ENCODE measurements around the gene ZNFX1.
A peak's percentile ranks its signal among the peaks of the same experiment; 100 is the strongest.

Gene ZNFX1

DNA sequence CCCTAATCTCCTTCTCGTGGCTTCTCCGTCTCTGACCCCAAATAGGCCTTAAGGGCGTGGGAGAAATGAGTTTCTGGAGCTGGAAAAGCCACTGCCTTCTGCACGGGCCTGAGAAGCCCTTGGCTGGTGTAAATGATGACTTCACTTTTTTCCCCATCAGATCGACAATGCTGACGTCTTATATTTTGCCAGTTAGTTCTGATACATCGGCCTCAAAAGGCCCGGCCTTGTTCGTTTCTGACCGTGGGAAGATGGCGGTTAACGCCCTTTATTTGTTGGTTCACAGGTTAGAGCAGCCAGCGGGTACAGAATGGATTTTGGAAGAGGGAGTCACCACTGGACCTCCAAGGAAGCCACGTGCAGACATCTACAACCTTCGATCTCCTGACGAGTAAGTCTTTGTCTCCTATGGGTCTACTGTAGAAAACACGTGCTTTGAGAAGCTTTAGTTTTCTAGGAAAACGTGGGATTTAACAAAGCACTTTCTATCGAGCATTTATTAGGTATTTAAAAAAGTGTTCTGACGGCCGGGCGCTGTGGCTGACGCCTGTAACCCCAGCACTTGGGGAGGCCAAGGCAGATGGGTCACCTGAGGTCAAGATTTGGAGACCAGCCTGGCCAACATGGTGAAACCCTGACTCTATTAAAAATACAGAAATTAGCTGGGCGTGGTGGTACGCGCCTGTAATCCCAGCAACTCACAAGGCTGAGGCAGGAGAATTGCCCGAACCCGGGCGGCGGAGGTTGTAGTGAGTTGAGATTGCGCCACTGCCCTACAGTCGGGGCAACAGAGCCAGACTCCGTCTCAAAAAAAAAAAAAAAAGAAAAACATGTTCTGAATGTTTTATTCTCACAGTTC, 1.2 kb upstream of the ZNFX1 start:
- DNase-seq (ENCODE audit: low read depth in 3 of 3), result peak in 1 of 3 experiments; percentile 41

DNA sequence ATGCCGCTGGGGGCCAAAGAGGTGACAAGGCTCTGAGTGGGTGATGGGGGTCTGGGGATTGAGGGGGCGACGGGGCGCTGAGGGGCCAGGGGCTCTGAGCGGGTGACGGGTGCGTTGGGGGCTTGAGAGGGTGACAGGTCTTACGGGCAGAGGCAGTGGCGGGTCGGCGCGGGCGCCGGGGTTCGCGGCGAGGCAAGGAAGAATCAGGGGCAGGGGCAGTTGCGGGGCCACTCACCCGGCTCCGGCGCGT, 146 bp downstream of the ZNFX1 start:
- no peak for DNase-seq (ENCODE audit: low read depth in 3 of 3)

DNA sequence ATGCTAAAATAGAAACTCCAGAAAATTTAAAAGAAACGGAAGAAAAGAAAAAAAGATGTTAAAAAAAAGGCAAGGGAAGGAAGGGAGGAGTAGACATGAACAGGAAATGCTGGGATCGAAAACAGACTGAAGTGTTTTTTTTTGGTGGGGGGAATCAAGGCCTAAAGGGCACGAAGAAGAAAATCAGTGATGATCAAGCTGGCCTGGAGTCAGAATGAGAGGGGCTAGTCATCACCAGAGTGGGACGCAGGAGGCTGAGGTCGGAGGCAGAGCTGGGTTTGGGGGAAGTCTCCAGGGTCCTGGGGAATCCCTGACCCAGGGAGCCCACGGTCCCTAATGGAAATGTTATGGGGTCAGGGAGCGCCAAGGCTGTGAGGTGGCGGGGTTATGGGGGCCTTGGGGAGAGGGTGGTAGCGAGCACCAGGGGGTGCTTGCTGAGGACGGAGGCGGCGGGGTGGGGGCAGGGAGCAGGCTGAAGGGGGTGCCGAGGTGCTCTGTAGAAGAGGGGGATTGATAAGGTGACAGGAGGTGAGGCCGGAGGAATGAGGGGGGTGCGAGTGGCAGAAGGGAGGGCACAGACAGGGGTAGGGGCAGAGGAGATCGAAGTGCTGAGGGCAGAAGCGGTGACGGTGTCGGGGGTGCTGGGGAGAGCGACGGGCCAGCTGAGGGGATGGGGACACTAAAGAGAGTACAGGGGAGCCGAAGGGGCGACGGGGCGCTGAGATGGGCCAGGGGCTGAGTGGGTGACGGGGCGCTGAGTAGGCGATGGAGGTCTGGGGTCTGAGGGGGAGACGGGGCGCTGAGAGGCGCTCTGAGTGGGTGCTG, 684 bp downstream of the ZNFX1 start:
- peak in 2 of 3 experiments; percentile 50 to 60 for DNase-seq (ENCODE audit: low read depth in 3 of 3)

DNA sequence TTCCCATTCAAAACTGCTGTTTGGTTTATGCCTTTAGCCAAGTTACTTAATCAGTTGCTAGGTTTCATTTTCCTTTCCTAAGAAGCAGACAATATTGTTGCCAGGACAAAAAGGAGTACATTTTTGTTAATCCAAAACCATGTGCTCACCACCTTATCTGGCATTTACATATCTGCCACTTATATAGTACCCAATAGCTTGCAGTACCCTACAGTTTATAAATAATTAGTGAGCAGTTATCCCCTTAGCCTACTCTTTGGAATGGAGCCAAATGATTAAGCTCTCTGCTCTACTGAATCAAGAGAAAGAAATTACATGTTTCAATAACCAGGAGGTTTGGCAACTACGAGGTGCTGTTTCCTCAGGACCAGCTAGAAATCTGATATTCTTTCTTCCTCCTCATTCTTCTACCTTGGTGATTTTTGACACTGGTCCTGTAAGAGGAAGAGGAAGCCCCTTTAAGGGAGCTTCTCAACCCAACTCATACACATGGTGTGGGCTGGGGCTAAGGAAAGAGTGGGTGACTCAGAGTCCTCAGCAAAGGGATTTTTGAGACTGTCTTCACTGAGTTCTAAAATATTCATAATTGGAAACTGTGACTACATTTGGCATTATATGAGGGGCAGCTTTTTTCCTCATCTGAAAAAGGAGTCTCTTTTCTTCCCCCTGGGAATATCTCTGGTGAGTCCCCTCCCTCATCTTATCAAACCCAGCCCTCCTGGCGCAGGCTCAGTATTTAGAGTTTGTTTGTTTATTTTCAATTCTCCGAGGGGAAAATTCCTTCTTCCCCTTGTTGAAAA, 1.5 kb downstream of the ZNFX1 start:
- peak in 2 of 3 experiments; percentile 54 to 58 for DNase-seq (ENCODE audit: low read depth in 3 of 3)

DNA sequence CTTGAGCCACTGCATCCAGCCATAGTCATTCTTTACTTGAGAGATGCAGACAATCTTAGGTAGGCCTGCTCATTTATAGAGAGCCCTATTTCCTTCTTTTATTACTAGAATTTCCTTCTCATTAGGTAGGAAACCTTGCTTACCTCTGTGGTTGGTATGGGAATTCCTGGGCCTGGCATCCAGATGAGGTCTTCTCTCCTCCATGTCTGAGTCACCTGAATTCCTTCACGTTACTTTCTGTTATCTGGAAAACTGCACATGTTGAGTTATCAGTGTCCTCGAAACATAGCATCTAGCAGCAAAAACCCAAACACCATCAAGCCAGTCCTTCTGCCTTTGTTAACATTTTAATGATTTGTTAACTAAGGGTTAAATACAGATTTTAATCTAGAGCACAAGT, 2.2 kb downstream of the ZNFX1 start:
- DNase-seq (ENCODE audit: low read depth in 3 of 3), result no peak

DNA sequence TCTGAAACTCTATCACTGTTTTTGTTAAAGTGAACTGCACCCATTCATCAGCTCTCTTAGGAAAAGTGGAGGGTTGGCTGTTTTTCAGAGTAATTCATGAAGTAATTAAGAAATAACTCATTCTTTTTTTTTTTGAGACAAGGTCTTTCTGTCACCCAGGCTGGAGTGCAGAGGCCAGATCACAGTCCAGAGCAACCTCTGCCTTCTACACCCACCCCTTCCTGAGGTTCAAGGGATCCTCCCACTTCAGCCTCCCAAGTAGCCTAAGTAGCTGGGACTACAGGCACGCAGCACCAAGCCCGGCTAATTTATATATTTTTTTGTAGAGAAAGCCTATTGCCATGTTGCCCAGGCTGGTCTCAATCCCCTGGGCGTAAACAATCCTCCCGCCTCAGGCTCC, 2.6 kb downstream of the ZNFX1 start:
- no peak for DNase-seq (ENCODE audit: low read depth in 3 of 3)

DNA sequence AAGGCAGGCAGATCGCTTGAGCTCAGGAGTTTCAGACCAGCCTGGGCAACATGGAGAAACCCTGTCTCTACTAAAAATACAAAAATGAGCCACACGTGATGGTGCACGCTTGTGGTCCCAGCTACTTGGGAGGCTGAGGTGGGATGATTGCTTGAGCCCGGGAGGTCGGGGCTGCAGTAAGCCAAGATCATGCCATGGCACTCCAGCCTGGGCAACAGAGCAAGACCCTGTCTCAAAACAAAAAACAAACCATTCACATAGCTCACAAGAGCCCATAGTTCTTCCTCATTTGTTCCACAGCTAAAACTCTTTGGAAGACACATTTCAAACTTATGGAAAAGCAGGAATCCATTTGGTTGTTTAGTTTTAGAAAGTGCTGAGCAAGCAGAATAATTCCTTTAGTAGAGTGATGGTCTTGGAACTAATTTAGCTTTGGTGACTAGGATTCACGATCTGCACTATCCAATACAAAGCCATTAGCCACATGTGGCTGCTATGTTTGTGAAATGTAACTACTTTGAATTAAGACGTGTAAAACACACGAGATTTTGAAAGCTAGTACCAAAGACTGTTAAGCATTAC, 4.1 kb downstream of the ZNFX1 start:
- no peak for DNase-seq (ENCODE audit: low read depth in 3 of 3)

DNA sequence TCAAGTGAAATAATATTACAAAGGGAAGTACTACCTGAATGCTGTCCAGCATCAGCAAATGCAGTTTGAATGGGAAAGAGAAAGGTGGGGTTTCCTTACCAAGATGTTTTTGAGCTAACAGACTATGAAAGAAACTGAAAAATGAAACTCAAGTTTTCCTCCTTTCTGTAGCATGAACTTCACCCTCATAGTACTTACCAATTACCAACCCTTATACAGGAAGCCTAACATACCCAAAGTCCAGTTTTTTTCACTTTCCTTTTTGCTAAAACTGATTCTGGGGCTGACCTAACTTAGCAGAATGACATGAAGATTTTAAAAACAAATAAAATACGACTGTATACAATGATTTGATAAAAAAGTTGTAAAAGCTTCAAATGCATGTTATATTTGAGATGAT, 5.2 kb downstream of the ZNFX1 start:
- no peak for DNase-seq (ENCODE audit: low read depth in 3 of 3)

DNA sequence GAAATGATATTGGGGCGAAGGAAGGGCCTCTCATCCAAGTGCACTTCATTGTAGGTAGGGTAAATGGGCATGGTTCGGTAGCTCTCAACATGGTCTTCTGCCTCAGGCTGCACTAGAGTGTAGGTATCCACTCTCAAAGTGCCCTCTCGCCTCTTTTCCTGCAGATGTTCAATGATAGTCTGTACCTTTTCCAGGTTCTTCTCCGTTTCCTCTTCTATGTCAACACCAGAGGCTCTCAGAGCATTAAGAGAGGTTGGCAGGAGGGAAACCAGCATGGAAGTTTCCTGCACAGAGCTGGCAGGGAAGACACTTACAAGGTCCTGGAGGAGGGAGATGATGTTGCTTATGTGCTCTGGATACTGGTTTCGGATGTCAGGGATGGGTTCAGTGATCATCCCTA, 7.1 kb downstream of the ZNFX1 start:
- no peak for DNase-seq (ENCODE audit: low read depth in 3 of 3)

DNA sequence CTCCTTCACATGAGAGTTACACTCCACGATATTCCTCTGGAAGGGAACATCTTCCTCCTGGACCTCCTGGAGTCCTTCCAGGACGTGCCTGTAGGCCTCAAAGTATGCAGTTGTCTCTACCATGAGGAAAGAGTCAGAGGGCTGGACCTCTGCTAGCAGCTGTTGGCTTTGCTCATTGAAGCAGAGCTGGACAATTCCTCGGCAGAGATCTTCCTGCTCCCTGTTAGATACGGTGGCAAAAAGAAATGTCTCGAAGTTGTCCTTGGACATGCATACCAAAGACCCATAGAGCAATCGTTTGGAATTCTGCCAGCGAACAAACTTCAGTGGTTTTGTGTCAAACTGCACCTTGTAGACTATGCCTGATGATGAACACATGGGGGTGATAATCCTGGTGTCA, 7.7 kb downstream of the ZNFX1 start:
- no peak for DNase-seq (ENCODE audit: low read depth in 3 of 3)

DNA sequence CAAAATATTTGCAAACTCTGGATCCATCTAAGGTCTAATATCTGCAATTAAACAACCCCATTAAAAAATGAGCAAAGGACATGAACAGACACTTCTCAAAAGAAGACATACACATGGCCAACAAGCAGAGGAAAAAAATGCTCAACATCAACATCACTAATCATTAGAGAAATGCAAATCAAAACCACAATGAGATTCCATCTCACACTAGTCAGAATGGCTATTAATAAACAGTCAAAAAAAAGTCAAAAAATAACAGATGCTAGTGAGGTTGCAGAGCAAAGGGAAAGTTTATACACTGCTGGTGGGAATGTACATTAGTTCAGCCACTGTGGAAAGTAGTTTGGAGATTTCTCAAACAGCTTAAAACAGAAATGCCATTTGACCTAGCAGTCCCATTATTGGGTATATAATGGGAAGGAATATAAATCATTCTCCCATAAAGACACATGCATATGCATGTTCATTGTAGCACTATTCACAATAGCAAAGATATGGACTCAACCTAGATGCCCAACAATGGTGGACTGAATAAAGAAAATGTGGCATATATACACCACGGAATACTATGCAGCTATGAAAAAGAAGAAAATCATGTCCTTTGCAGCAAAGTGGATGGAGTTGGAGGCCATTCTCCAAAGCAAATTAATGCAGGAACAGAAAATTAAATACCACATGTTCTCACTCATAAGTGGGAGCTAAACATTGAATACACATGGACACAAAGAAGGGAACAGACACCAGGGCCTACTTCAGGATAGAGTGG, 9.1 kb downstream of the ZNFX1 start:
- DNase-seq (ENCODE audit: low read depth in 3 of 3), result no peak

DNA sequence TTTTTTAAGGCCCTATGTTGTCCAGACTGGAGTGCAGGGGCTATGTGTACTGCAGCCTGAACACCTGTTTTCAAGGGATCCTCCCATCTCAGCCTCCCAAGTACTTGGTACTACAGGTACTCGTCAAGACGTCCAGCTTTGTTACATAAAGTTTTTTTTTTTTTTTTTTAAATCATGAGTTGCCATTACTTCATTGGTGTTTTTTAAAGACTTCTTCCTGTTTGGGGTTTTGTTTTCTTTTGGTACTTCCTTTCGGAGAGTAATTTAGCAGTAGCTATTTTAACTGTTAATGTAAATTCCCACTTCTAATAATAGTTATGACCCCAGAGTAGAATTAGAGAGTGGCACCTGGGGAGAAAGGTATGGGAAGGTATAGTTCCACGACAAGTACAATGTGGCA, 10.5 kb downstream of the ZNFX1 start:
- DNase-seq (ENCODE audit: low read depth in 3 of 3), result no peak

DNA sequence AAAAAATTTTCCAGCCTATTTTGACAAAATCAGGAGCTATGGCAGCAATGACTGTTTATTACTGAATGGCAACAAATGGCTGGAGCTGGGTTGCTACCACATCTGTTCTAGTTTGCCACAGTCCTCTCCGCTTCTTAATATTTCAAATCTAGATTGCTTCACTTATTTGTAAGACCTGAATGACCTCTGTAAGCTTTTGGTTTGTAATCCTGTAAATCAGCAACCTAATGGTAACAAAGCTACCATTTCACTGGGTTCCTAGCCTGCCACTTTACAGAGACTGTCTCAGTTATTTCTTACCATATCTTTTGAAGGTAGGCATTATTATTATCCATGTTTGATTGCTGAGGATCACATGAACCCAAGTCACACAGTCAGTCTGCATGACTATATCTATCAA, 15.4 kb downstream of the ZNFX1 start:
- no peak for DNase-seq (ENCODE audit: low read depth in 3 of 3)

DNA sequence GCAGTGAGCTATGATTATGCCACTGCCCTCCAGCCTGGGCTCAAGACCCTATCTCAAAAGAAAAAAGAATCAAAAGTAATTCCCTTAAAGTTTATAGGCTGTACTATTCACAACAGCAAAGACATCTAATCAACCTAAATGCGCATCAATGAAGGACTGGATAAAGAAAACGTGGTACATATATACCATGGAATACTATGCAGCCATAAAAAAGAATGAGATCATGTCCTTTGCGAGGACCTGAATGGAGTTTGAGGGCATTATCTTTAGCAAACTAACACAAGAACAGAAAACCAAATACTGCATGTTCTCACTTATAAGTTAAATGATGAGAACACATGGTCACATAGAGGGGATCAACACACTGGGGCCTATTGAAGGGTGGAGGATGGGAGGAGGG, 16.7 kb downstream of the ZNFX1 start:
- DNase-seq (ENCODE audit: low read depth in 3 of 3), result no peak

DNA sequence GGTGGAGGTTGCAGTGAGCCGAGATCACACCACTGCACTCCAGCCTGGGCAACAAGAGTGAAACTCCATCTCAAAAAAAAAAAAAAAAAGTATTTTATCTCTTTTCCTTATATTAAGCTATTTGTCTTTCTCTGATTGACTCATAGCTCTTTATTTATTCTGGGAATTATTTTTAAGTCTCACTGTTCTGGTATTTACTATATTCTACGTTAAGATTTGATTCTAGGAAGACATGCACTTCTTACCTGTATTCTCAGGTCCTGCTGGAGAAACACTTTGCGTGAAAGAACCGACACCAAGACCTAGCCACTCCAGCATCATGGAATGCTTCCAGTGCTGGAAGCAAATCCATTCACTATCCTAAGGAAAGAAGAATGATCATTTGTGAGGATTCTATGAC, 17.6 kb downstream of the ZNFX1 start:
- DNase-seq (ENCODE audit: low read depth in 3 of 3), result no peak

DNA sequence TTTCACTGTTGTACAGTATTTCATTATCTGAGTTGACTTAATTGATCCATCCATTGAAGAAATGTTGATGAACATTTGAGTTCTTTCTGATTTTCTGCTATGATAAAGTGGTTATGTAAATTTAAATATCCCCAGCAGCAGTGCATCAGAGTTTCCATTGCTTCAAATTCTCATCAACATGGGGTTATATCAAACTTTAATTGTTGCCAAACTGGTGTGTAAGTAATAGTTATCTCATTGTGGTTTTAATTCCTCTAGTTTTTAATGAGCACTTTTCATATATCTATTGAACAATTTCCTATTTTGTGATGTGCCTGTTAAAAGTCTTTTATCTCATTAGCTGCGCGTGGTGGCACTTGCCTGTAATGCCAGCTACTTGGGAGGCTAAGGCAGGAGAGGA, 18.1 kb downstream of the ZNFX1 start:
- DNase-seq (ENCODE audit: low read depth in 3 of 3), result no peak

DNA sequence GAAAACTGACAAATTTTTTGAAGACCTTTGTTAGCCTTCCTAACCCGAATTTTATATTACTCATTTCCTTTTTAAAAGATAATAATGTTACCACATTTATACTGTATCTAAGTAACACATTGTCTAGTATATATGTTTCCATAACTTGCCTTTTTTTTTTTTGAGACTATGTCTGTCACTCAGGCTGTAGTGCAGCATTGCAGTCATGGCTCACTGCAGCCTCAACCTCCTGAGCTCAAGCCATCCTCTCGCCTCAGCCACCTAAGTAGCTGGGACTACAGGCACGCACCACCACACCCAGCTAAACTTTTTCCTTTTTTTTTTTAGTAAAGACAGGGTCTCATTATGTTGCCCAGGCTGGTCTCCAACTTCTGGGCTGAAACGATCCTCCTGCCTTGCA, 18.6 kb downstream of the ZNFX1 start:
- no peak for DNase-seq (ENCODE audit: low read depth in 3 of 3)

DNA sequence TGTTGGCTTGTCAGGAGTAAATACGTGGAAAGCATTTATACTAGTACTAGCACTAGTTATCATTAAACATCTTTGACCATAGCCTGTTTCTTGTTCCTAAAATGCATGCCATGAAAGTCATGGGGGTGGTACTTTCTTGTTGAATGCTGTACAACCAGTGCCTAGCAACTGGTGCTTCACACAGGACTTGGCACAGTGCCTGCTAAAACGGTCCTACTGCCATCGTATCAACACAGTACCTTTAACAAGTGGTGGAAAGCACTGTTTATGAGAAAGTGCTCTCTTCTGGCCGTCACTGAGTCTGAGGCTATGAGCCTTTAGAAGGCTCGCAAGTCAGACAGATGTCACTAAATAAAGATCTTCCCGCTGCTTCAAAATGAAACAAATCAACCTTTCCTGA, 21.6 kb downstream of the ZNFX1 start:
- DNase-seq (ENCODE audit: low read depth in 3 of 3), result no peak

DNA sequence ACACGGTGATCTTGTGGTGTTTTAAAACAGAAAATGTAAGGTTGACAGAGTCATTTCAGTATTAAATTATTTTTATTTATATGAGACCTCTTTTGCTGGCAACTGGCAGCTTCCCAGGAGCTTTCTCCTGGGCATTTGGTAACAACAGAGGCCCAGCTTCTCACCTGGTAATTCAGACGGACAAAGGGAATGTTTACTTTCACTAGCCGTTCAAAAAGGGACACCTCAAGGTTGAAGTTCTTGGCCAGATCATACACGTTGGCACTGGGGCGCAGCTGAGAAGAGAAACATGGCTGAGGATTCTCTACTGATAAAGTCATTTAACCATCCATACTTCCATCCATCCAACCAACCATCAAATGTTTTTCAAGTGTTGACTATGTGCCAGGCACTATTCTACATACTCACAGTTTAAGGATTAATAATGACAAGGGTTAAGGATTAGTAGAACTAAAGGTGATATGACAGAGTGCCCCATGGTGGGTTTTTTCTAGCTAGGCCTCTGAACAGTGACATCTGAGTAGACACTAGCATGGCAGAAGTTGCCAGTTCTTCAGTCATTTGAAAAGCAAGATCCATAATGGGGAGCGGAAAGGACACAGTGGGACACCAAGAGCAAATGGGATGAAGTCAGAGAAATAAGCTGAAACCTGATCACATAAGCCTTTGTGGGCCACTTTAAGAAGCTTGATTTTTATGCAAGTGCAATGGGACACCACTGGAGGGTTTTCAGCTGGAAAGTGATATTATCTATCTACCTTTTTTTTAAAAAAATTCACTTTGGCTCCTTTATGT, 25.1 kb downstream of the ZNFX1 start:
- DNase-seq (ENCODE audit: low read depth in 3 of 3), result no peak

DNA sequence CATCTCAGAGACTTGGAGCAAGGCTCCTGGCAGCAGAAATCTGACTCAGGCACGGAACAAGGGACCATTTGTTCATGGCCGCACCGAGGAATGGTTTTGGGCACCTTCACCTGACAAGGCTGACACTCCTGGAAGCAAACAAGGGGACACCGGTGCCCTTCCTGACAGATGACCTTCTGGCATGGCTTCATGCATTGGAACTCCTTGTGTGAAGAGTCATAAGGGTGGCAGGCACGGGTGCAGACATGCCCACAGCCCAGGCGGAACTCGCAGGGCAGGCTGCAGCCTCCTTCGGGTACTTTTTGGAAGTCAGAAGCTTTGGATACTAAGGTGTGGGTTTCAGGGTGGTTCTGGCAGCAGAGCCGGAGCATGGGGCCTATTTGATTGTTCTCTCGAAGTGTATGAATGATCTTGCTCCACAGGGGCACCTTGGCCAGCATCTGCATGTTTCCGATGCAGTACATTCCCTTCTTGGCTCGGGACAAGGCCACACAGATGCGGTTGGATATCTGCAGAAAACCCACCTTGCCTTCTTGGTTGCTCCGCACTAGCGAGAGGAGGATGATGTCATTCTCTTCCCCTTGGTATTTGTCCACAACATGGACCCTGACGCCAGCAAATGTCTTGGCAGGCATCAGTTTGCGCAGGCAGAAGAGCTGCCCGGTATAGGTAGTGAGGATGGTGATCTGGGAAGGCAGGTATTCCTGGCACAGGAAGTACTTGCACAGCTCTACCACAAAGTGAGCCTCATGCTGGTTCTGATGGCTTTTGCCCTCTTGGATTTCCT, 28.8 kb downstream of the ZNFX1 start:
- no peak for DNase-seq (ENCODE audit: low read depth in 3 of 3)
